ENCODE results near the gene MRPL17.
"Not testable (repeated sequence)": the region's sequence is repeated elsewhere in the genome, so short reads cannot be mapped to it uniquely, and the experiment has no call there.

The MRPL17 gene

GRCh38 chr11:6682936-6683861, at the start of gene MRPL17:
TSS of gene MRPL17 (minus strand) at chr11:6683340. CDS start at chr11:6683296, 44 bp downstream.
- DNase-seq, result peak; percentile 99

GRCh38 chr11:6727971-6728760, 45.0 kb upstream of the MRPL17 start:
- no peak for DNase-seq

- no peak for DNase-seq
Observed at GRCh38 chr11:6725386-6725896, 42.3 kb upstream of the MRPL17 start.

GRCh38 chr11:6724013-6724412, 40.9 kb upstream of the MRPL17 start:
- no peak for DNase-seq

DNA sequence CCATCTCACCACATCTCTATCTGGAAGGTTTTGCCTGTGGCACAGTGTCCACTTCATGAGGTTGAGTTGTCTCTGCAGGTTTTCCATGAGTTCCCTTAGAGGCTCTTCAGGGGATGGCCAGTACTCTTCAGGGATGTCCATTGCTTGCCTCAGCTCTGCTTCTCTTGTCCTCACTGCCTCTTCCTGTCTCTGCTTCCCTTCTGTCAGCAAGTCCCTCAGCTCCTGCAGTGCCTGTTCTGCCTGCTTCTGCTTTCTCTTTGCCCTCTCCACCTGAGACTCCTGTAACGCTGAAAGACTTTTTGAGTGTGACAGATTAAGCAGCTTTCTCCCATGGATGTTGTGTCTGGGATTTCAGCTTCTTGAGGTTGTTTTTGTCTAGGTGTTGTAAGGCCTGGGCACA, 38.2 kb upstream of the MRPL17 start:
- no peak for DNase-seq

DNA sequence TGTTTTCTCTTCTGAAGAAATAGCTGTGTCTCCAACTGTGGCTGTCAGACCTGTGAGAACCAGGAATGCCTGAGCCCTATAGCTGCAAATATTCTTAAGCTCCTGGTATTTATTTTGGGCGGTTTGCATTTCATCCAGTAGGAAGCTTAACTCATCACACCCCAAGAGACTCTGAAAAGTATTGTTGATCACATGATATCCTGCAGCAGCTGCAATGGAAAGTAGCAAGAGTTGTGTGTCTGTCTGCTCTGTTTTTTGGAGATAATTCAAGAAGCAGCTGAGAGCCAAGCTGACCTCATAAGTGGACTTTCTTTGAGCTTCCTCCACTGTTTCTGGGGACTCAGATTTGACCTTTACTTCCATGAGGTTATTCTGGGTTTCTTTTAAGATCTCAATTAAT, 36.4 kb upstream of the MRPL17 start:
- no peak for DNase-seq

DNA sequence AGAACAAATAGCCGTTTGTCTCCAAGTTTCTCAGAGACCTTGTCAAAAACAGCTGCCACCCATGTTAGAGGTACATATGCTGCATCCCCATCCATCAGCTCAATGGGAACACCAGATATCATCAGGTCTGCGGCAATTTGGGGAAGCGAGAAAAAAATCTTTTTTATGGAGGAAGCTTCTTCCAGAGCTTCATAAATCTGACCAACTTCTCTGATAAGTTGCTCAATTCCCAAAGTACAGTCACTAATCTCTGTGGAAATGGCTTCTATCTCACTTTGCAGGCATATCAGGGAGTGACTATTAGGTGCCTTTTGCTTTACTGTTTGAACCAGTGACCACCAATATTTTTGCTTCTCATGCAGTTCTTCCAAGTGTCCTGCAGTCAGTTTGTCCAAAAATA, 34.3 kb upstream of the MRPL17 start:
- no peak for DNase-seq

DNA sequence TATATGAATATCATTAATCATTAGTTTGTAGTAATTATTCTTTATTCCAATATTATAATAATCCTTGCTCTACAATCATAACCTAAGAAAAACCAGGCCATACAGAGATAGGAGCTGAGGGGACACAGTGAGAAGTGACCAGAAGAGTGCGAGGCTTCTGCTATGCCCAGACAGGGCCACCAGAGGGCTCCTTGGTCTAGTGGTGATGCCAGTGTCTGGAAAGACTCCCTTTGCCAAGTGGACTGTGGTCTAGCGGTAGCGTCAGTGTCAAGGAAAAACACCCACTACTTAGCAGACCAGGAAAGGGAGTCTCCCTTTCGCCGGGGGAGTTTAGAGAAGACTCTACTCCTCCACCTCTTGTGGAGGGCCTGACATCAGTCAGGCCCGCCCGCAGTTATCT, 28.4 kb upstream of the MRPL17 start:
- peak; percentile 57 for DNase-seq

- no peak for DNase-seq
Observed at GRCh38 chr11:6708876-6709275, 25.7 kb upstream of the MRPL17 start.

DNA sequence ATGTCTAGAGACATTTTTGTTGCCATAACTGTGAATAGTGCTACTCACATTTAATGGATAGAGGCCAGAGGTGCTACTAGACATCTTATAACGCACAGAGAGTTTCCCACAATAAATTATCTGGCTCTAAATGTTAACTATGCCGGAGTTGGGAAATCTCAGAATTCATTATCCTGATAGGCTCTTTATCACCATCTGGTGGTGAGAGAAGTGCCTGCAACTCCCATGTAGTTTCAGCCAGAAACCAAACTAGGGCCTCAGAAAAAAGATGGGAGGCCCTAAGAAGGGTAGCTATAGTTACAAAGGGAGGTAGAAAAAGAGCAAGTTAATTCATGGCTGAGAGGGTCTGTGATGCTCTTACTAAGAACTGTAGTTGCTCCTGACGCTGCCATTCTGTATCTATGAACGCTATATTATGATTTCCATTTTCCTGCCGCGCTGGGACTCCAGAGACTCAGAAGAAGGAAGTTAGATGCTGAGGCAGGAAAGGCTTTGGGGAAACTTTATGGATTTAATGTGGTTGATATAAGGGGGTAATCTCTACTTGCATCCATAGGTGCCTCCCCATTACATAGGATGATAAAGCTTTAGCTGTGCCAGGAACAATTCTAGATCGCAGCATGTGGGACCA, 22.9 kb upstream of the MRPL17 start:
- DNase-seq, result no peak

- DNase-seq, result peak; percentile 75
Observed at GRCh38 chr11:6703247-6704063, 20.3 kb upstream of the MRPL17 start.

GRCh38 chr11:6701955-6702354, 18.8 kb upstream of the MRPL17 start:
- DNase-seq, result not testable (repeated sequence)

DNA sequence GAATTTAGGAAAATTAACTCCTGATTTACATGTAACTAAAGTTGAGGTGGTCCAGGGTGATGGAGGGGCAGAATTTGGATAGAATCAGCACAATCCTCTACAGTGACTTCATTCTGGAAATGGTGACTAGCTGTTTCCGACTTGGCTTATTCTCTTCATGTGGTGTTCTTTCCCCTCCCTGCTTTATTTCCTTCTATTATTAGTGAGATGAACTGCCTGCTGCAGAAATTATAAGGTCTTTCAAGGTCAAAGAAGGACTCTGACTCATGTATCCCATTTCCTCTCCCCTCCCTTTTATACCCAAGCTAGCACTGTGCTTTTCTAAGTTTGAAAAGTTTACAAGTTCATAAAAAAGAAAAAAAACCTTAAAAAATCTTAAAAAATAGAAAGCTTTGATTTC, 12.2 kb upstream of the MRPL17 start:
- DNase-seq, result no peak

DNA sequence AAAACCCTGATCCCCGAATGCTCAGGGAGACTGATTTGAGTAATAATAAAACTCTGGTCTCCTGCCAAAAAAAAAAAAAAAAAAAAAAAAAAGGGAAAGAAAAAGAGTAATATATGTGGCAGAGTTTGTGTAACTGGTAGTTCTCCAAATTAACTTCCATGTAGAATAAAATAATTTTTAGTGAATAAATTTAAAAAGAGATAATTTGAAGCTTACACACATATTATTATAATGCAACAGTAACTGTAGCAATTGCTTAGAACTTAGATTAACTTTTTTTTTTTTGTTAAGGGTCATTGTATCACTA, 11.0 kb upstream of the MRPL17 start:
- no peak for DNase-seq

DNA sequence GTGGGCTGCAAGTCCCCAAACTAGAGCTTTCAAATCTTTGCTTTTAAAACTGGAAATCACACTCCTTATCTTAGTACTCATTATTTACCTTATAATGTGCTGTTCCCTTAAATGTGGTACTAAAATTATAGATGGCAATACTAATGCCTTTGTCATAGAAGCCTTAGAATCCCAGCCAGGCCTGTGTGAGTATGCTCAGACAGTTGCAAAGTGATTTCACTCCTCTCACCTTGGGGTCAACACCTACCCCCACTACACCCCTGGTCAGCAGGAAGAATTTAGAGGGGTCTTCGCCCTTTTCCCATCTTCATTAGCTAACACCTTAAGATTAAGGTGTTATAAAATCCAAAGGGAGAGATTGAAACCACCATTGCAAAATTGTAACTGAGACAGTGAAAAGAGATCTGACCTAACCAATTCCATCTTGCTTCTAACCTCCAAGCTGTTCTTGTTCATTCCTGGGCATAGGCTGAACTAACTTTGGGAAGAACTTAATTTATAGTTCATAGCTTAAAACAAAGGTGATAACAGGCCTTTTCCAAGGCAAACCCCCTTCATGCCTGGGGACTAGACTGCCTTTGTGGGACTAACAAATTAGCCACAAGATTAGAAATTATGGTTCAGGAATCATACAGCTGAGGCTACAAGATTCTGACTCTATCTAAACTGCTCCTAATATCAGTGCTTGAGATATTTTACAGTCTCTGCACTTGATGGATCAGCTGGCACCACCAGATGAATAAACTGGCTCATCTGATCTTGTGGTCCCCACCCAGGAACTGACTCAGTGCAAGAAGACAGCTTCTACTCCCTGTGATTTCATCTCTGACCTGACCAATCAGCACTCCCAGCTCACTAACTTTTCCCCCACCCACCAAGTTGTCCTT, 10.4 kb upstream of the MRPL17 start:
- DNase-seq, result no peak

DNA sequence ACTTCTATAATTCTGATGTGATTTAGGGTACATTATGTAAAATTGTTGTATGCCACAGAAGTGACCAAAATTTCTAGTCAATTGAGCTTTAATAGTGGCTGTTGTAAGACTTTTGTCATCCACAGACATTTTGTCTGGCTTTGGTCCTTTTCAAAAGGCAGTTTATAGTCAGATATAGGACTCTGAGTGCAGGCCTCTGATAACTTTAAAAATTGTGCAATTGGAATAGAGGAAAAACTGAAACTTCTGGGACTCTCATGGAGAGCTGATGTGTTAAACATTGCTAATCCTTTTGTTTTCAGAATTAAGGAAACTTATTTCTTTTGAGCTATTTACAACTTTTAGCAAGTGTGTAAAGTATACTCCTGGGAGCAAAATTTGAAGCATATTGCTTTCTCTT, 9.0 kb upstream of the MRPL17 start:
- no peak for DNase-seq

DNA sequence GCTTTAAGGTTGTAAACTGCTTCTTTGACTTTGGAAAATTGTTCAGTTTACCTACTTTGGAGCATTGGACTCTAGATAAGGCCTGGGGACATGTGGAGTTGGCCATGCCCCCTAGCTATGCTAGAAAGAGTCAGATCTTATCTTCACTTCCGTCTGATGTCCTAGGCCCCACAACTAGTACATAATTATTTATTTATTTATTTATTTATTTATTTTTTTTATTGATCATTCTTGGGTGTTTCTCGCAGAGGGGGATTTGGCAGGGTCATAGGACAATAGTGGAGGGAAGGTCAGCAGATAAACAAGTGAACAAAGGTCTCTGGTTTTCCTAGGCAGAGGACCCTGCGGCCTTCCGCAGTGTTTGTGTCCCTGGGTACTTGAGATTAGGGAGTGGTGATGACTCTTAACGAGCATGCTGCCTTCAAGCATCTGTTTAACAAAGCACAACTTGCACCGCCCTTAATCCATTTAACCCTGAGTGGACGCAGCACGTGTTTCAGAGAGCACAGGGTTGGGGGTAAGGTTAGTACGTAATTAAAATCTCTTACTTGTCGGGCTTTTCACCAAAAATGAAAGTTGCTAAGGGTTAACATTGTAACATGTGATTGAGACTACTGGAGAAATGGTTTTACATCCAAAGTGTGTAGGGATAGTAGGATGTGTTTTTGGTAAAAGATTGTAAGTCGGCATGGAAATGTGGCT, 7.4 kb upstream of the MRPL17 start:
- DNase-seq, result not testable (repeated sequence)

DNA sequence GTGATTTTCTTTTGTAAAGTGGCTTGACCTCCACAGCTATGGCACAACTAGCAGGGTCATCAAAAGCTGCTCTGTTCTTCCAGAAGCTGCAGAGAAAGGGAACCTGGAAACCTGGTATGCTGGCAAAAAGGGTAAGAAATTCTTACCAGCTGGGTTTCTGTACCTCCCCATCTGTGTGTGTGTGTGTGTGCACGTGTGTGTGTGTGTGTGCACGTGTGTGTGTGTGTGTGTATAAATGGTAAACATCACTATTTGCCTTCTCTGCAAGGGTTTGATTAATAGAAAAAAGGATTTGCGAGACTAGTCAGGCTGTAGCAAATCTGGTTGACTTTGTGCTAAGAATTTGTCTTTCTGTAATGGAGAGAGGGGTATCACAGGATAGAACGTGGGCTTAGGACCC, 4.7 kb upstream of the MRPL17 start:
- DNase-seq, result no peak

GRCh38 chr11:6686006-6686405, 2.9 kb upstream of the MRPL17 start:
- no peak for DNase-seq

- not testable (repeated sequence) for DNase-seq
Observed at GRCh38 chr11:6684068-6684467, 928 bp upstream of the MRPL17 start.

DNA sequence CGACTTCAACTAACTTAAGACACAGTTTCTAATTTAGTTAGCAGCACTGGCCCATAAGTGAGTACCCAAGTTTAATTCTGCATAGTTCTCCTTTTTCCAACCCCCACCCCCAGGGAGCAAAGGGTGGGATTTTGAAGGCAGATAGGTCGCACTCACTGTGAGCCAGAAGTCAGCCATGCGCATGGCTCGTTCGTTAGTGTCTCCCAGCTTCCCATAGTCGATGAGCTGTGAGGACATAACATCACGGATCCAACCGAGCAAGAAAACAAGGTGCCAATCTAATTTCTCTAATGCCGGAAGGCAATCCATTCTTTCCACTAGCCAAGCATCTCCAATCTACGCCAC, 577 bp downstream of the MRPL17 start:
- DNase-seq, result no peak
